ENCODE measurements around the gene TSPAN3. TPM values are rescaled to one million over a fixed set of nuclear protein-coding genes. Genes with fewer than 3 reads are reported as not detected.

The TSPAN3 gene
- total RNA-seq, 1 donor from 2014 or later: 252 TPM

DNA sequence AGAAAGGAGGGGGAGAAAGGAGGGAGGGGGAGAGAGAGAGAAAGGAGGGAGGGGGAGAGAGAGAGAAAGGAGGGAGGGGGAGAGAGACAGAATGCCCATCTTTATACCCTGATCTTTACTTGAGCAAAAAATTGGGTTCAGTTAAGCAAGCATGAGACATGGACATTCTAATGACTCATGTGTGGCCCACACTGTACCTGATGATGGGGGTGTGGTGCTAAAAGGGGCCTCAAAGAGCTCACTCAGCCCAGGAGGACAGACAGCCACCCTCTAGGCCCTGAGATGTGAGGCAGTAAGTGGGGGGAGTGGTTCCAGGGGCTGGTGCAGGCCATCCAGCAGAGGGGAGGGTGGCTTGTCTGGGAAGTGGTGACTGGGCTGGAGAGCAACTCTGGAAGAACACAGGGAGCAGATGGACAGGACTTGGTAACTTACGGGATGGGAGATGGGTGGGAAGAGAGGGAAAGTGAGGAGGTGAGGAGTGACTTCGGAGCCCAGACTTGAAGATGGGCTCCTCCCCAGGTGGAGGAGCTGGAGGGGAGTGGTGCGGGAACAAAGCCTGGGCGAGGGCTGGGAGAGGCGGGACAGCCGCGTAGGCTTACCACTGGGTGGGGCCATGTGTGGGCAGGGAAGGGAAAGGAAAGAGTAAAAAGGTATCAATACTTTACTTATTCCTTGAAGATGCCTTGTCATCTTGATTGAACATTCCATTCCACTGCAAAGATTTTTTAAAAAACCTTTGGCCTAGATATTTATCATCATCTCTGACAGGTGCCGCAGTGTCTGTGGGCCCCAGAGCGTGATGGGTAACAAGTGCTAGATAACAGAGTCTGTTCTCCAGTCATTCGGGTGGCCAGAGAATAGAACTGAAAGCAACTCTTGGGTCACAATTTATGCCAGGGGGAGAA is 32.3 kb downstream of the TSPAN3 start:
- H3K4me3 ChIP-seq (ENCODE audit: low read depth, low read length): no peak overlapping the region
- TF ChIP-seq, protein P1, sequence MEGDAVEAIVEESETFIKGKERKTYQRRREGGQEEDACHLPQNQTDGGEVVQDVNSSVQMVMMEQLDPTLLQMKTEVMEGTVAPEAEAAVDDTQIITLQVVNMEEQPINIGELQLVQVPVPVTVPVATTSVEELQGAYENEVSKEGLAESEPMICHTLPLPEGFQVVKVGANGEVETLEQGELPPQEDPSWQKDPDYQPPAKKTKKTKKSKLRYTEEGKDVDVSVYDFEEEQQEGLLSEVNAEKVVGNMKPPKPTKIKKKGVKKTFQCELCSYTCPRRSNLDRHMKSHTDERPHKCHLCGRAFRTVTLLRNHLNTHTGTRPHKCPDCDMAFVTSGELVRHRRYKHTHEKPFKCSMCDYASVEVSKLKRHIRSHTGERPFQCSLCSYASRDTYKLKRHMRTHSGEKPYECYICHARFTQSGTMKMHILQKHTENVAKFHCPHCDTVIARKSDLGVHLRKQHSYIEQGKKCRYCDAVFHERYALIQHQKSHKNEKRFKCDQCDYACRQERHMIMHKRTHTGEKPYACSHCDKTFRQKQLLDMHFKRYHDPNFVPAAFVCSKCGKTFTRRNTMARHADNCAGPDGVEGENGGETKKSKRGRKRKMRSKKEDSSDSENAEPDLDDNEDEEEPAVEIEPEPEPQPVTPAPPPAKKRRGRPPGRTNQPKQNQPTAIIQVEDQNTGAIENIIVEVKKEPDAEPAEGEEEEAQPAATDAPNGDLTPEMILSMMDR (IDR thresholded peaks at IDR 0.05; ENCODE audit: insufficient read depth, low read length, poor library complexity, severe bottlenecking): no peak
- no peak for DNase-seq (ENCODE audit: low read depth)

DNA sequence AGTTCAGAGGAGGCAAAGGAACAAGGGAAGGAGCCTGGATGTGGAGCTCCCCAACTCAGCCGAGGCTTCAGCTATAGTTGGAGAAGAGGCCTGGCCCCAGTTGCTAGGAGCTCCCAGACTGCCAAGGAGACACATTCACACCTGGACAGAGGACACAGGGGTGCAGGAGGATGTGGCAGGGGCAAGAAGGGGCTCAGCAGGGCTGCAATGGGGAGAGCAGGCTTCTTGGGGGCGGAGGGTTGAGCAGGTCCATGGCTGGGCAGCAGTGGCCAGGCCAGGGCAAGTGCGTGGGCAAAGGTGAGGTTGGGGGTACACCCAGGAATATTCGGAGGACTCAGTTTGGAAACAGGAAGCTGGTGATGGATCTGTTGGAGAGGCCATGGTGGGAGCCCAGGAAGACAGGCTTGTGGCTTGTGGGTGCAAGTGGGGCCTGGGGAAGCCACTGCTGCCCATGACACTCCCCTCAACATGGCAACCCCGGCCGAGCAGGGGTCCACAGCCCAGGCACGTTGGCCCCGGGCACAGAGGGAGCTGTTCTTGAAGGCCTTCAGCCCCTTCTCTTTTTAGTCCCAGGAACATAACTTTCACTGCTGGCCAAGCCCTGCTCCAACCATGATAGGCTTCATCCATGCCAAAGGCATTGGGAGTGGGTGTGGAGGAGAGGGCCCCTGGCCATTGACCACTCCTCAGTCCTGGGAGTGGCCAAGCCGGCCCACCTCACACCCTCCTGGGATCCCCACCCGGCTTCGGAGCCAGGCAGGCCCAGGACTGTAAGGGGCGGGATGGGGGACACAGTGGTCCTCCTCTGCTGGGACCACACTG is 33.3 kb downstream of the TSPAN3 start:
- TF ChIP-seq, protein P1 (IDR thresholded peaks at IDR 0.05; ENCODE audit: insufficient read depth, low read length, poor library complexity, severe bottlenecking): no peak
- Histone ChIP-seq H3K27me3 (ENCODE audit: control insufficient read depth, insufficient read depth, low read length) (no peaks in the 10 kb centered on the region), H3K4me3 (ENCODE audit: low read depth, low read length) (no peak overlapping the region), H3K36me3 (ENCODE audit: control insufficient read depth, insufficient read depth, low read length) (peaks cover 2% of the 10 kb centered on the region)
- no peak for DNase-seq (ENCODE audit: low read depth)

More for the DNA sequence above, 32.3 kb downstream of the TSPAN3 start:
- no peaks in the 10 kb centered on the region for H3K27me3 ChIP-seq (ENCODE audit: control insufficient read depth, insufficient read depth, low read length)
- H3K36me3 ChIP-seq (ENCODE audit: control insufficient read depth, insufficient read depth, low read length): peaks cover 2% of the 10 kb centered on the region

DNA sequence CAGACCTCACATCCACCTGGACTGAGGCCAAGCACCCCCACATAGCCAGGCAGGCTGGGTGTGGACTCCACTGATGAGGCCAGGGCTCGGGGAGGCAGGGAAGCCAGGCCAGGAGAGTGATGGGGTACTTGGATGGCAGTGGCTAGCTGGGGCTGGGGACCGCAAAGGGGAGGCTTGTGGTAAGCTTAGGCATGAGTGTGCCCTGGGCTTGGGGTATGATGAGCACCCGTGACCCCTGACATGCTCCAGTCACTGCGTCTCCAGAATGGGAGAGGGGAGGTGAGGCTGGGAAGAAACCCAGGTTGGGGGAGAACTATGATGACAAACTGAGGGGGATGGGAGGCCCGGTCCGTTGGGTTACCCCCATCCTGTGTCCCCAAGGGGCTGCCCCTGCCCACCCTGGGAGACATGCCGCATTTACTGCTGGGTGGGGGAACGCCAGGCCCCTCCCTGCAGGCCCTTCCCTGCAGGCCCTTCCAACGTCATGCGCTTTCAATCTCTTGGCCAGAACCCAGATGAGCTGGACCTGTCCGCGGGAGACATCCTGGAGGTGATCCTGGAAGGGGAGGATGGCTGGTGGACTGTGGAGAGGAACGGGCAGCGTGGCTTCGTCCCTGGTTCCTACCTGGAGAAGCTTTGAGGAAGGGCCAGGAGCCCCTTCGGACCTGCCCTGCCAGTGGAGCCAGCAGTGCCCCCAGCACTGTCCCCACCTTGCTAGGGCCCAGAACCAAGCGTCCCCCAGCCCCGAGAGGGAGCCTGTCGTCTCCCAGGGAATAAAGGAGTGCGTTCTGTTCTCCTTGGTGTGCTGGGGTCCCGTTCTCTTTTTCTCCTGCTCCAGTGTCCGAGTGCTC is 34.1 kb downstream of the TSPAN3 start:
- no peak for DNase-seq (ENCODE audit: low read depth)
- Histone ChIP-seq H3K36me3 (ENCODE audit: control insufficient read depth, insufficient read depth, low read length) (peaks cover 2% of the 10 kb centered on the region), H3K27me3 (ENCODE audit: control insufficient read depth, insufficient read depth, low read length) (no peaks in the 10 kb centered on the region), H3K4me3 (ENCODE audit: low read depth, low read length) (no peak overlapping the region)
- TF ChIP-seq, protein P1 (IDR thresholded peaks at IDR 0.05; ENCODE audit: insufficient read depth, low read length, poor library complexity, severe bottlenecking): no peak

DNA sequence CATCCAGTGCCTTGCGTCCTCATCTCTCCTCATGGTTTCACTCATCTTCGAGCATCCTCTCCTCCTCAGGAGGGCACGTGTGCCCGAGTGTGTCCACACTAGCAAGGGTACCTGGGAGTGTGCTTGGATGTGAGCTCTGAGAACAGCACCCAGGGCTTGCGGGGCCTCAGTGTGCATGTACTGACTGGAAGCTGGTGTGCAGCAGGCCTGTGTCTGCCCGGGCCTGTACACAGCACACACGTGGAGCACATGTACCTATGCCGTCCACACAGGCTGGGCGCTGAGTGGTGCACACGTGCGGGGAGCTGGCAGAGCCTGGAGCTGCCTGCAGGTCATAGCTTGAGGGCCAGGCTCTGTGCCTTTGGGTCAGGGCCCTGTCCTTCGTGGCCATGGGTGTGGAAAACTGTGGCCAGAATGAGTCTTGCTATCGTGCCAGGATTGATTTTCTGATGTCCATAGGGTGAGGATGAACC is 34.9 kb downstream of the TSPAN3 start:
- no peak for DNase-seq (ENCODE audit: low read depth)
- Histone ChIP-seq H3K36me3 (ENCODE audit: control insufficient read depth, insufficient read depth, low read length) (peaks cover 2% of the 10 kb centered on the region), H3K4me3 (ENCODE audit: low read depth, low read length) (no peak overlapping the region), H3K27me3 (ENCODE audit: control insufficient read depth, insufficient read depth, low read length) (no peaks in the 10 kb centered on the region)
- TF ChIP-seq, protein P1 (IDR thresholded peaks at IDR 0.05; ENCODE audit: insufficient read depth, low read length, poor library complexity, severe bottlenecking): no peak

DNA sequence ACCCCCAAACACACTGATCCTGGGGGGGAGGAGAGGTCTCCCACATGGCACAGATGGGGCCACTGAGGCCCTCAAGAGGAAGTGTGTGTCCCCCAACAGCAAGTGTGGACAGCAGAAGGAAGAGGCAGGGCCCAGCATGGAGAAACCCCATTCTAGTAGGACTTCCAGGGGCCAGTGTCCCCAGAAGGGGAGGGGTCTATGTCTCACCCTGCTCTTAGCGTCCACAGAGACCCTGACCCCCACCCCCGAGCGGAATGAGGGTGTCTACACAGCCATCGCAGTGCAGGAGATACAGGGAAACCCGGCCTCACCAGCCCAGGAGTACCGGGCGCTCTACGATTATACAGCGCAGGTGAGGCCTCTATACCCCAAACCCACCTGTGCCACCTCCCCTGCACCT is 35.3 kb downstream of the TSPAN3 start:
- H3K36me3 ChIP-seq (ENCODE audit: control insufficient read depth, insufficient read depth, low read length): peaks cover under 1% of the 10 kb centered on the region
- no peak for DNase-seq (ENCODE audit: low read depth)
- TF ChIP-seq, protein P1 (IDR thresholded peaks at IDR 0.05; ENCODE audit: insufficient read depth, low read length, poor library complexity, severe bottlenecking): no peak
- H3K4me3 ChIP-seq (ENCODE audit: low read depth, low read length): no peak overlapping the region
- no peaks in the 10 kb centered on the region for H3K27me3 ChIP-seq (ENCODE audit: control insufficient read depth, insufficient read depth, low read length)
